GM23338 (cell line): ENCODE measurements around the gene PLCL1. TPM values are rescaled to one million over a fixed set of nuclear protein-coding genes. Genes with fewer than 3 reads are reported as not detected.

Experiments
- ATAC-seq: fragments of 200-7000 bp; cut with Tn5 transposase; 3 replicates; pipeline ENCODE4 v1.9.1; 2020
- DNase-seq: peaks from one replicate; pipeline ENCODE4 v3.0.0-alpha.2; 2015; ENCODE audit warnings: low spot score
- H2AFZ ChIP-seq: fragments of 200-600 bp; sonication (generic); 2 replicates; pipeline ENCODE4 v1.8.0; 2016; ENCODE audit warnings: antibody characterized with exemption, mild to moderate bottlenecking, moderate library complexity
- H3F3A ChIP-seq: fragments of 200-600 bp; sonication (generic); replicated peaks from 2 replicates; pipeline ENCODE4 v1.8.0; 2017; ENCODE audit warnings: antibody characterized with exemption, mixed run types, low read depth
- H3K27ac ChIP-seq: fragments of 200-600 bp; sonication (generic); 2 replicates; pipeline ENCODE4 v1.6.1; 2016; ENCODE audit warnings: low read depth
- H3K27me3 ChIP-seq: fragments of 200-600 bp; sonication (generic); 2 replicates; pipeline ENCODE4 v1.8.0; 2016; ENCODE audit warnings: mild to moderate bottlenecking, mixed run types, moderate library complexity; ENCODE audit not compliant: insufficient read depth
- H3K36me3 ChIP-seq: fragments of 200-600 bp; sonication (generic); 2 replicates; pipeline ENCODE4 v1.8.0; 2016; ENCODE audit warnings: mild to moderate bottlenecking; ENCODE audit not compliant: insufficient read depth
- H3K4me1 ChIP-seq: fragments of 200-600 bp; sonication (generic); 2 replicates; pipeline ENCODE4 v1.8.0; 2016; ENCODE audit warnings: mild to moderate bottlenecking, moderate library complexity; ENCODE audit not compliant: insufficient read depth
- H3K4me2 ChIP-seq: fragments of 200-600 bp; sonication (generic); 2 replicates; pipeline ENCODE4 v1.7.1; 2017; ENCODE audit warnings: mixed run types
- H3K4me3 ChIP-seq: fragments of 200-600 bp; sonication (generic); 2 replicates; pipeline ENCODE4 v1.6.1; 2016; ENCODE audit warnings: mixed run types
- H3K79me2 ChIP-seq: fragments of 200-600 bp; sonication (generic); replicated peaks from 2 replicates; pipeline ENCODE4 v1.8.0; 2017; ENCODE audit warnings: mild to moderate bottlenecking; ENCODE audit not compliant: insufficient read depth
- H3K9me2 ChIP-seq: fragments of 200-600 bp; sonication (generic); 2 replicates; pipeline ENCODE4 v1.8.0; 2017; ENCODE audit not compliant: insufficient read depth
- H4K20me1 ChIP-seq: fragments of 200-600 bp; sonication (generic); replicated peaks from 2 replicates; pipeline ENCODE4 v1.8.0; 2017; ENCODE audit warnings: mild to moderate bottlenecking; ENCODE audit not compliant: insufficient read depth
- H3K27ac Mint-ChIP-seq: 2 replicates; pipeline ENCODE4 v1.8.0; 2020; ENCODE audit warnings: inconsistent platforms, mild to moderate bottlenecking, moderate library complexity, mixed read lengths
- H3K27me3 Mint-ChIP-seq: 3 replicates; pipeline ENCODE4 v1.8.0; 2022; ENCODE audit warnings: low read depth, mild to moderate bottlenecking, moderate library complexity, mixed read lengths, inconsistent platforms; ENCODE audit not compliant: insufficient read depth, poor library complexity
- H3K36me3 Mint-ChIP-seq: 3 replicates; pipeline ENCODE4 v1.8.0; 2021; ENCODE audit warnings: low read depth, mild to moderate bottlenecking, inconsistent platforms, moderate library complexity, mixed read lengths
- H3K4me1 Mint-ChIP-seq: 3 replicates; pipeline ENCODE4 v1.8.0; 2020; ENCODE audit warnings: mild to moderate bottlenecking, inconsistent platforms, mixed read lengths
- H3K4me3 Mint-ChIP-seq: 3 replicates; pipeline ENCODE4 v1.8.0; 2021; ENCODE audit warnings: moderate library complexity, mild to moderate bottlenecking, inconsistent platforms, mixed read lengths
- H3K9me3 Mint-ChIP-seq: 3 replicates; pipeline ENCODE4 v1.8.0; 2020; ENCODE audit warnings: moderate library complexity, mild to moderate bottlenecking, inconsistent platforms, mixed read lengths
- CREB1 ChIP-seq: fragments of 250-450 bp; sonication (Bioruptor Pico); IDR thresholded peaks from 2 replicates; pipeline ENCODE4 v1.5.0; 2020; ENCODE audit warnings: low read depth, mild to moderate bottlenecking, moderate library complexity
- CTCF ChIP-seq, 2 experiments: fragments of 200-600 bp in 1 of 2; sonication (generic) in 1 of 2; conservative IDR thresholded peaks; 2 replicates each; pipeline versions ENCODE4 v1.5.1 to v1.6.1; 2016 to 2017; ENCODE audit warnings: antibody characterized with exemption in 2 of 2, low read depth in 2 of 2, mild to moderate bottlenecking in 2 of 2, moderate library complexity in 1 of 2
- ETS1 ChIP-seq: IDR thresholded peaks from 2 replicates; pipeline ENCODE4 v1.6.1; 2016; ENCODE audit warnings: antibody characterized with exemption
- EZH2 ChIP-seq: fragments of 200-600 bp; sonication (generic); IDR thresholded peaks from one replicate; pipeline ENCODE4 v1.8.0; 2017; ENCODE audit warnings: antibody characterized with exemption, mild to moderate bottlenecking, low read depth; ENCODE audit not compliant: unreplicated experiment
- EZH2phosphoT487 ChIP-seq: fragments of 200-600 bp; sonication (generic); IDR thresholded peaks from one replicate; pipeline ENCODE4 v1.8.1; 2018; ENCODE audit warnings: antibody characterized with exemption; ENCODE audit not compliant: unreplicated experiment
- JUNB ChIP-seq: IDR thresholded peaks from one replicate; pipeline ENCODE4 v1.6.1; 2016; ENCODE audit warnings: antibody characterized with exemption; ENCODE audit not compliant: unreplicated experiment
- NANOG ChIP-seq: IDR thresholded peaks from 2 replicates; pipeline ENCODE4 v1.6.1; 2016; ENCODE audit warnings: antibody characterized with exemption, borderline replicate concordance
- POLR2AphosphoS5 ChIP-seq: IDR thresholded peaks from 2 replicates; pipeline ENCODE4 v1.6.1; 2016; ENCODE audit warnings: antibody characterized with exemption, low read depth
- REST ChIP-seq: IDR thresholded peaks from one replicate; pipeline ENCODE4 v1.6.1; 2018; ENCODE audit warnings: antibody characterized with exemption; ENCODE audit not compliant: unreplicated experiment
- STAT1 ChIP-seq: IDR thresholded peaks from one replicate; pipeline ENCODE4 v1.6.1; 2016; ENCODE audit warnings: antibody characterized with exemption; ENCODE audit not compliant: unreplicated experiment
- ZNF114 ChIP-seq: fragments of 250-450 bp; sonication (Bioruptor Pico); IDR thresholded peaks from 2 replicates; pipeline ENCODE4 v1.5.0; 2020; ENCODE audit warnings: mild to moderate bottlenecking, moderate library complexity
- ZNF331 ChIP-seq: fragments of 250-450 bp; sonication (Bioruptor Pico); IDR thresholded peaks from 2 replicates; pipeline ENCODE4 v1.5.0; 2020; ENCODE audit warnings: low read depth, mild to moderate bottlenecking, moderate library complexity
- polyA plus RNA-seq: library from polyadenylated mRNA; unstranded; fragments of >200 nt; fragmentation: Nextera tagmentation; extraction: Ambion mirVana; gene quantifications from 2 replicates; pipeline ENCODE4 v1.2.1, GENCODE V29; 2016
- total RNA-seq: library from RNA; depleted of rRNA; stranded (reverse); fragments of >200 nt; shearing (Covaris generic); gene quantifications from 2 replicates; pipeline ENCODE4 v1.2.3, GENCODE V29; 2014
- TF ChIP-seq, protein P1 (sequence below): fragments of 250-450 bp; sonication (Bioruptor Pico); IDR thresholded peaks from 2 replicates; pipeline ENCODE4 v1.5.0; 2020; ENCODE audit warnings: mild to moderate bottlenecking, moderate library complexity

The PLCL1 gene
- total and polyA plus RNA-seq, 2 experiments from 2014 or later, result not detected

- Histone ChIP-seq H3F3A (no peaks in the 10 kb centered on the region; the same call in 1 of the 2 replicates), H3K4me3 (no peak overlapping the region), H3K27ac (no peak overlapping the region), H3K4me2 (no peak overlapping the region), H3K9me2 (no peaks in the 10 kb centered on the region), H3K79me2 (no peaks in the 10 kb centered on the region), H3K36me3 (no peaks in the 10 kb centered on the region; the same call in 1 of the 2 replicates), H4K20me1 (no peaks in the 10 kb centered on the region), H3K4me1 (peaks cover 8% of the 10 kb centered on the region), H3K27me3 (peaks cover 40% of the 10 kb centered on the region), H2AFZ (no peak overlapping the region)
- Mint-ChIP-seq H3K27me3 (peaks cover 17% of the 10 kb centered on the region), H3K4me3 (no peak overlapping the region), H3K4me1 (peaks cover 12% of the 10 kb centered on the region), H3K9me3 (no peaks in the 10 kb centered on the region), H3K27ac (no peak overlapping the region), H3K36me3 (no peaks in the 10 kb centered on the region)
- DNase-seq (no peak), ATAC-seq (no peak)
- no peak for TF ChIP-seq EZH2phosphoT487
- no peak for TF ChIP-seq CTCF (conservative IDR thresholded peaks at IDR 0.05; ENCODE audit: low read depth in 2 of 2)
- no peak for TF ChIP-seq NANOG
- TF ChIP-seq EZH2, result no peak
- TF ChIP-seq, protein P1, sequence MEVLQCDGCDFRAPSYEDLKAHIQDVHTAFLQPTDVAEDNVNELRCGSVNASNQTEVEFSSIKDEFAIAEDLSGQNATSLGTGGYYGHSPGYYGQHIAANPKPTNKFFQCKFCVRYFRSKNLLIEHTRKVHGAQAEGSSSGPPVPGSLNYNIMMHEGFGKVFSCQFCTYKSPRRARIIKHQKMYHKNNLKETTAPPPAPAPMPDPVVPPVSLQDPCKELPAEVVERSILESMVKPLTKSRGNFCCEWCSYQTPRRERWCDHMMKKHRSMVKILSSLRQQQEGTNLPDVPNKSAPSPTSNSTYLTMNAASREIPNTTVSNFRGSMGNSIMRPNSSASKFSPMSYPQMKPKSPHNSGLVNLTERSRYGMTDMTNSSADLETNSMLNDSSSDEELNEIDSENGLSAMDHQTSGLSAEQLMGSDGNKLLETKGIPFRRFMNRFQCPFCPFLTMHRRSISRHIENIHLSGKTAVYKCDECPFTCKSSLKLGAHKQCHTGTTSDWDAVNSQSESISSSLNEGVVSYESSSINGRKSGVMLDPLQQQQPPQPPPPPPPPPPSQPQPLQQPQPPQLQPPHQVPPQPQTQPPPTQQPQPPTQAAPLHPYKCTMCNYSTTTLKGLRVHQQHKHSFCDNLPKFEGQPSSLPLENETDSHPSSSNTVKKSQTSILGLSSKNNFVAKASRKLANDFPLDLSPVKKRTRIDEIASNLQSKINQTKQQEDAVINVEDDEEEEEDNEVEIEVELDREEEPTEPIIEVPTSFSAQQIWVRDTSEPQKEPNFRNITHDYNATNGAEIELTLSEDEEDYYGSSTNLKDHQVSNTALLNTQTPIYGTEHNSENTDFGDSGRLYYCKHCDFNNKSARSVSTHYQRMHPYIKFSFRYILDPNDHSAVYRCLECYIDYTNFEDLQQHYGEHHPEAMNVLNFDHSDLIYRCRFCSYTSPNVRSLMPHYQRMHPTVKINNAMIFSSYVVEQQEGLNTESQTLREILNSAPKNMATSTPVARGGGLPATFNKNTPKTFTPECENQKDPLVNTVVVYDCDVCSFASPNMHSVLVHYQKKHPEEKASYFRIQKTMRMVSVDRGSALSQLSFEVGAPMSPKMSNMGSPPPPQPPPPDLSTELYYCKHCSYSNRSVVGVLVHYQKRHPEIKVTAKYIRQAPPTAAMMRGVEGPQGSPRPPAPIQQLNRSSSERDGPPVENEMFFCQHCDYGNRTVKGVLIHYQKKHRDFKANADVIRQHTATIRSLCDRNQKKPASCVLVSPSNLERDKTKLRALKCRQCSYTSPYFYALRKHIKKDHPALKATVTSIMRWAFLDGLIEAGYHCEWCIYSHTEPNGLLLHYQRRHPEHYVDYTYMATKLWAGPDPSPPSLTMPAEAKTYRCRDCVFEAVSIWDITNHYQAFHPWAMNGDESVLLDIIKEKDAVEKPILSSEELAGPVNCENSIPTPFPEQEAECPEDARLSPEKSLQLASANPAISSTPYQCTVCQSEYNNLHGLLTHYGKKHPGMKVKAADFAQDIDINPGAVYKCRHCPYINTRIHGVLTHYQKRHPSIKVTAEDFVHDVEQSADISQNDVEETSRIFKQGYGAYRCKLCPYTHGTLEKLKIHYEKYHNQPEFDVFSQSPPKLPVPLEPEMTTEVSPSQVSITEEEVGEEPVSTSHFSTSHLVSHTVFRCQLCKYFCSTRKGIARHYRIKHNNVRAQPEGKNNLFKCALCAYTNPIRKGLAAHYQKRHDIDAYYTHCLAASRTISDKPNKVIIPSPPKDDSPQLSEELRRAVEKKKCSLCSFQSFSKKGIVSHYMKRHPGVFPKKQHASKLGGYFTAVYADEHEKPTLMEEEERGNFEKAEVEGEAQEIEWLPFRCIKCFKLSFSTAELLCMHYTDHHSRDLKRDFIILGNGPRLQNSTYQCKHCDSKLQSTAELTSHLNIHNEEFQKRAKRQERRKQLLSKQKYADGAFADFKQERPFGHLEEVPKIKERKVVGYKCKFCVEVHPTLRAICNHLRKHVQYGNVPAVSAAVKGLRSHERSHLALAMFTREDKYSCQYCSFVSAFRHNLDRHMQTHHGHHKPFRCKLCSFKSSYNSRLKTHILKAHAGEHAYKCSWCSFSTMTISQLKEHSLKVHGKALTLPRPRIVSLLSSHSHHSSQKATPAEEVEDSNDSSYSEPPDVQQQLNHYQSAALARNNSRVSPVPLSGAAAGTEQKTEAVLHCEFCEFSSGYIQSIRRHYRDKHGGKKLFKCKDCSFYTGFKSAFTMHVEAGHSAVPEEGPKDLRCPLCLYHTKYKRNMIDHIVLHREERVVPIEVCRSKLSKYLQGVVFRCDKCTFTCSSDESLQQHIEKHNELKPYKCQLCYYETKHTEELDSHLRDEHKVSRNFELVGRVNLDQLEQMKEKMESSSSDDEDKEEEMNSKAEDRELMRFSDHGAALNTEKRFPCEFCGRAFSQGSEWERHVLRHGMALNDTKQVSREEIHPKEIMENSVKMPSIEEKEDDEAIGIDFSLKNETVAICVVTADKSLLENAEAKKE (CRISPR knock-in tag), result no peak
- TF ChIP-seq ETS1, result no peak
- no peak for TF ChIP-seq ZNF114 (CRISPR knock-in tag)
- TF ChIP-seq REST, result no peak
- no peak for TF ChIP-seq STAT1
- no peak for TF ChIP-seq CREB1 (CRISPR knock-in tag)
- no peak for TF ChIP-seq JUNB
- no peak for TF ChIP-seq ZNF331
- no peak for TF ChIP-seq POLR2AphosphoS5
Observed at GRCh38 chr2:197809064-197809463, 4.7 kb downstream of the PLCL1 start.
